Measurements from ENCODE around the gene SEC11A.

The SEC11A gene

DNA sequence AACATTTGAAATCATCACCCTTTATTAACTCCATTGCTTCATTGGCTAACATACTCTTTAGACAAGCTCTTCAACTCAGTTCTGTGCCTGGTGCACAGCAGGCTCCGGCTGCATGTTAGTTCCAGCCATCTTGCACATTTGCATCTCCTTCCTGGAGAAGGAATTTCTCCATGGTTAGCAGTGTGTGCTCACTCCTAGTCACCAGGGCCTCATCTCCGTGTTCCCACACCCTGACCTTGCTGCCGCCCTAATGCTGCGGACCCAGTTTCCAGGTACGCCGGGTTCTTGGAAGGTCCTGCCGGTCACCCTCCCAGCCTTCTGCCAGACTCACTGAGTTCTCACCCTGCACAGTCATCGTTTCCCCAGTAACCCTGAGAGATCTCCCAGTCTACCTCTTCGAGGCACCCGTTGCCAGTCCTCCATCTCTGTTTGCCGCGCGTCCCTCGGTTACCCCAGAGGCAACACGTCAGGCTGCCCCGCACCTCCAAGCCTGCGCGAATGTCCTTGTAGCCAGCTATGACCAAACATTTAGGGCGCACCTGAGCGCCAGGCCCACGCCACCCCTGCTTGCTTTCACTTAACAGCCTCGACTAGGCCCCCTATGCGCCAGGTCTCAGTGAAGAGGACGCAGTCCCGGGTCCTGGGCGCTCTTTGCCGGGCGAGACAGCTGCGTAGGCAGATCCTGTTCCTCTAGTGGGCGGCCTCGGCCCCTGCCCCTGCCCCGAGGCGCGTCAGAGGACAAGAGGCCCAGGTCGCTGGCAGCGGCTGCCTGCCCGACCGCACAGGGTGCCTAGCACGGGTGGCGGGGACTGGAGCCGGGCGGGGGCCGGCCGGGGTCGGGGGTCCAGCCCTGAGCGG is 31.7 kb upstream of the SEC11A start:
- H3K9me3 ChIP-seq (ENCODE audit: control insufficient read depth, insufficient read depth, low read length), result no peaks in the 10 kb centered on the region
- H3K4me2 ChIP-seq (ENCODE audit: low read length), result peak overlapping the region; percentile 100
- H3K9me2 ChIP-seq (replicated peaks; ENCODE audit: control insufficient read depth, low read length), result no peaks in the 10 kb centered on the region
- TF ChIP-seq, protein P1, sequence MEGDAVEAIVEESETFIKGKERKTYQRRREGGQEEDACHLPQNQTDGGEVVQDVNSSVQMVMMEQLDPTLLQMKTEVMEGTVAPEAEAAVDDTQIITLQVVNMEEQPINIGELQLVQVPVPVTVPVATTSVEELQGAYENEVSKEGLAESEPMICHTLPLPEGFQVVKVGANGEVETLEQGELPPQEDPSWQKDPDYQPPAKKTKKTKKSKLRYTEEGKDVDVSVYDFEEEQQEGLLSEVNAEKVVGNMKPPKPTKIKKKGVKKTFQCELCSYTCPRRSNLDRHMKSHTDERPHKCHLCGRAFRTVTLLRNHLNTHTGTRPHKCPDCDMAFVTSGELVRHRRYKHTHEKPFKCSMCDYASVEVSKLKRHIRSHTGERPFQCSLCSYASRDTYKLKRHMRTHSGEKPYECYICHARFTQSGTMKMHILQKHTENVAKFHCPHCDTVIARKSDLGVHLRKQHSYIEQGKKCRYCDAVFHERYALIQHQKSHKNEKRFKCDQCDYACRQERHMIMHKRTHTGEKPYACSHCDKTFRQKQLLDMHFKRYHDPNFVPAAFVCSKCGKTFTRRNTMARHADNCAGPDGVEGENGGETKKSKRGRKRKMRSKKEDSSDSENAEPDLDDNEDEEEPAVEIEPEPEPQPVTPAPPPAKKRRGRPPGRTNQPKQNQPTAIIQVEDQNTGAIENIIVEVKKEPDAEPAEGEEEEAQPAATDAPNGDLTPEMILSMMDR (IDR thresholded peaks at IDR 0.05; ENCODE audit: low read depth, low read length, poor library complexity, severe bottlenecking), result no peak
- TF ChIP-seq EZH2phosphoT487 (IDR thresholded peaks at IDR 0.05; ENCODE audit: borderline replicate concordance, low read length), result no peak
- H3K36me3 ChIP-seq (ENCODE audit: control insufficient read depth, low read length), result peaks cover 21% of the 10 kb centered on the region
- peaks cover 11% of the 10 kb centered on the region; the same call in 1 of the 2 replicates for H3F3A ChIP-seq (ENCODE audit: control insufficient read depth, insufficient read depth)
- peak overlapping the region; percentile 95 for H3K4me3 ChIP-seq (ENCODE audit: low read length)
- H3K27ac ChIP-seq (ENCODE audit: low read depth, low read length), result peak overlapping the region; percentile 63
- peaks cover 50% of the 10 kb centered on the region for H3K79me2 ChIP-seq (ENCODE audit: control insufficient read depth, low read length)
- peaks cover 39% of the 10 kb centered on the region for H3K4me1 ChIP-seq (ENCODE audit: control insufficient read depth, low read length)
- H4K20me1 ChIP-seq (ENCODE audit: control insufficient read depth, insufficient read depth, low read depth, low read length), result peaks cover 4% of the 10 kb centered on the region; the same call in 1 of the 2 replicates
- no peaks in the 10 kb centered on the region for H3K27me3 ChIP-seq (ENCODE audit: control insufficient read depth, low read length)

DNA sequence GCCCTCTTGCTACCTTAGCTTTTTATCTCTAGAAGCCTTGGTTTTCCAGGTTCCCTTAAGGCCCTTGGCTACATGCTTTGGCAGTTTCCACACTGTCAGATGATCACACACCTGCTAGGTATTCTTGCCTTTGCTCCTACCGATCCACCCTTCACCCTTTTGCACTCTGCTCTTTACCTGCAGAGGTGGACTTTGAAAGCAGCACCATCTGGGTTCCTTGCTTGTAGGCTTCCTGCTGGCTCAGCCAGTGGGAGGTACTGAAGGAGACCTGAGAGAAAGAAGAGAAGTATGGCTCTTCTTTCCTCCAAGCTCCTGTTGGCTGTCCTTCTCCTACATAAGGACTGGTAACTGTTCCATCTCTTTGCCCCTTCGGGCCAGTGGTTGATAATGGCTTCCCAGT is 25.2 kb upstream of the SEC11A start:
- no peaks in the 10 kb centered on the region for H3K79me2 ChIP-seq (ENCODE audit: control insufficient read depth, low read length)
- H3K4me2 ChIP-seq (ENCODE audit: low read length), result no peak overlapping the region
- H3F3A ChIP-seq (ENCODE audit: control insufficient read depth, insufficient read depth), result peaks cover 13% of the 10 kb centered on the region
- H3K27ac ChIP-seq (ENCODE audit: low read depth, low read length), result no peak overlapping the region
- TF ChIP-seq, protein P1 (IDR thresholded peaks at IDR 0.05; ENCODE audit: low read depth, low read length, poor library complexity, severe bottlenecking), result no peak
- TF ChIP-seq EZH2phosphoT487 (IDR thresholded peaks at IDR 0.05; ENCODE audit: borderline replicate concordance, low read length), result no peak
- H3K36me3 ChIP-seq (ENCODE audit: control insufficient read depth, low read length), result no peaks in the 10 kb centered on the region
- H4K20me1 ChIP-seq (ENCODE audit: control insufficient read depth, insufficient read depth, low read depth, low read length), result no peaks in the 10 kb centered on the region
- H3K9me2 ChIP-seq (replicated peaks; ENCODE audit: control insufficient read depth, low read length), result no peaks in the 10 kb centered on the region
- H3K4me1 ChIP-seq (ENCODE audit: control insufficient read depth, low read length), result peaks cover 8% of the 10 kb centered on the region
- no peaks in the 10 kb centered on the region for H3K9me3 ChIP-seq (ENCODE audit: control insufficient read depth, insufficient read depth, low read length)
- H3K27me3 ChIP-seq (ENCODE audit: control insufficient read depth, low read length), result no peaks in the 10 kb centered on the region
- H3K4me3 ChIP-seq (ENCODE audit: low read length), result no peak overlapping the region

DNA sequence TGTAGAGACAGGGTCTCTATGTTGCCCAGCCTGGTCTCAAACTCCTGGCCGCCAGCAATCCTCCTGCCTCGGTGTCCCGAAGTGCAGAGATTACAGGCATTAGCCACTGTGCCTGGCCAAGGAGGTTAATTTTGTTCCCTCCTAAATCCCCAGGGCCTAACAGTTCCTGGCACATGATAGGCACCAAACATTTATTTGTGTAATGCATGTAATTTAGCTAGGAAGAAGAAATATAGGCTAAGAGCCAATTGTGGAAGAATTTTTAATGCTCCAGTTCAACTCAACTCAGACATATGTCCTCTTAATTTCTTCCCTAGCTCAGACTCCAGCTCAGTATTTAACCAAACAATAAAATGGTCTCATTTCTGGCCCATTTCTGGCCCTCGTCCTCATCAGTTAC is 24.8 kb upstream of the SEC11A start:
- no peak overlapping the region for H3K4me3 ChIP-seq (ENCODE audit: low read length)
- H3K4me1 ChIP-seq (ENCODE audit: control insufficient read depth, low read length), result peaks cover 12% of the 10 kb centered on the region
- no peaks in the 10 kb centered on the region for H3K79me2 ChIP-seq (ENCODE audit: control insufficient read depth, low read length)
- H3K27ac ChIP-seq (ENCODE audit: low read depth, low read length), result no peak overlapping the region
- no peaks in the 10 kb centered on the region for H4K20me1 ChIP-seq (ENCODE audit: control insufficient read depth, insufficient read depth, low read depth, low read length)
- no peak for TF ChIP-seq EZH2phosphoT487 (IDR thresholded peaks at IDR 0.05; ENCODE audit: borderline replicate concordance, low read length)
- TF ChIP-seq, protein P1 (IDR thresholded peaks at IDR 0.05; ENCODE audit: low read depth, low read length, poor library complexity, severe bottlenecking), result no peak
- H3K27me3 ChIP-seq (ENCODE audit: control insufficient read depth, low read length), result no peaks in the 10 kb centered on the region
- peaks cover under 1% of the 10 kb centered on the region; the same call in 1 of the 2 replicates for H3K36me3 ChIP-seq (ENCODE audit: control insufficient read depth, low read length)
- H3K9me2 ChIP-seq (replicated peaks; ENCODE audit: control insufficient read depth, low read length), result no peaks in the 10 kb centered on the region
- peaks cover 15% of the 10 kb centered on the region for H3F3A ChIP-seq (ENCODE audit: control insufficient read depth, insufficient read depth)
- no peaks in the 10 kb centered on the region for H3K9me3 ChIP-seq (ENCODE audit: control insufficient read depth, insufficient read depth, low read length)
- H3K4me2 ChIP-seq (ENCODE audit: low read length), result no peak overlapping the region

Data from DOHH2 (cell line).